Keratinocyte (primary cell): ENCODE results near the gene PTPN12. TPM values are rescaled to one million over a fixed set of nuclear protein-coding genes. Genes with fewer than 3 reads are reported as not detected.

ENCODE experiments used
- DNase-seq: peaks from one replicate; pipeline ENCODE4 v3.0.0-alpha.2; 2011; ENCODE audit warnings: low read depth, missing footprints, low spot score
- FAIRE-seq: peaks from 2 replicates; lab custom pipeline; 2011; peaks lifted over from hg19 to GRCh38; lab: Jason Lieb, UNC
- H2AFZ ChIP-seq: 2 replicates; pipeline ENCODE4 v1.6.0; 2012; ENCODE audit warnings: low read length, control low read depth, inconsistent platforms; ENCODE audit not compliant: control insufficient read depth
- H3K27ac ChIP-seq: 2 replicates; pipeline ENCODE4 v1.5.1; 2011; ENCODE audit warnings: low read length; ENCODE audit not compliant: control insufficient read depth, insufficient read depth
- H3K27me3 ChIP-seq: 3 replicates; pipeline ENCODE4 v1.6.0; 2011; ENCODE audit warnings: low read length; ENCODE audit not compliant: control insufficient read depth, insufficient read depth; ENCODE audit errors: extremely low read depth
- H3K36me3 ChIP-seq, 2 experiments: 2 replicates in 1 of 2; 3 replicates in 1 of 2; pipeline ENCODE4 v1.5.1; 2011; ENCODE audit warnings: low read length in 2 of 2, mild to moderate bottlenecking in 1 of 2; ENCODE audit not compliant: control insufficient read depth in 2 of 2, insufficient read depth in 2 of 2; ENCODE audit errors: extremely low read depth in 1 of 2
- H3K4me1 ChIP-seq: 3 replicates; pipeline ENCODE4 v1.5.1; 2011; ENCODE audit warnings: low read length; ENCODE audit not compliant: control insufficient read depth, insufficient read depth; ENCODE audit errors: extremely low read depth
- H3K4me2 ChIP-seq: 3 replicates; pipeline ENCODE4 v1.6.0; 2011; ENCODE audit warnings: low read depth, low read length; ENCODE audit not compliant: control insufficient read depth, insufficient read depth; ENCODE audit errors: extremely low read depth
- H3K4me3 ChIP-seq, 3 experiments: fragments of 200-600 bp in 1 of 3; sonication (generic) in 1 of 3; 2 replicates in 2 of 3; 3 replicates in 1 of 3; pipeline ENCODE4 v1.5.1; 2011 to 2016; ENCODE audit warnings: low read length in 3 of 3, mild to moderate bottlenecking in 3 of 3, control low read depth in 2 of 3, inconsistent platforms in 1 of 3, low read depth in 1 of 3, mixed read lengths in 1 of 3, mixed run types in 1 of 3, moderate library complexity in 1 of 3; ENCODE audit not compliant: control insufficient read depth in 2 of 3, insufficient read depth in 2 of 3; ENCODE audit errors: extremely low read depth in 1 of 3
- H3K79me2 ChIP-seq: 2 replicates; pipeline ENCODE4 v1.6.0; 2012; ENCODE audit warnings: low read length; ENCODE audit not compliant: control insufficient read depth, insufficient read depth
- H3K9ac ChIP-seq: 3 replicates; pipeline ENCODE4 v1.6.0; 2011; ENCODE audit warnings: low read length; ENCODE audit not compliant: control insufficient read depth, insufficient read depth; ENCODE audit errors: extremely low read depth
- H3K9me1 ChIP-seq: 3 replicates; pipeline ENCODE4 v1.6.0; 2011; ENCODE audit warnings: low read length; ENCODE audit not compliant: control insufficient read depth, insufficient read depth; ENCODE audit errors: extremely low read depth
- H3K9me3 ChIP-seq: 2 replicates; pipeline ENCODE4 v1.5.1; 2012; ENCODE audit warnings: low read depth, low read length; ENCODE audit not compliant: control insufficient read depth
- H4K20me1 ChIP-seq: 3 replicates; pipeline ENCODE4 v1.6.0; 2011; ENCODE audit warnings: low read length; ENCODE audit not compliant: control insufficient read depth, insufficient read depth; ENCODE audit errors: extremely low read depth
- CTCF ChIP-seq, 3 experiments: IDR thresholded peaks in 1 of 3; conservative IDR thresholded peaks in 1 of 3; optimal IDR thresholded peaks in 1 of 3; 2 replicates in 2 of 3; 3 replicates in 1 of 3; pipeline versions ENCODE3 to v1.5.1; 2011; ENCODE audit warnings: low read length in 3 of 3, mild to moderate bottlenecking in 3 of 3, moderate library complexity in 2 of 3, control low read depth in 1 of 3, inconsistent platforms in 1 of 3; ENCODE audit not compliant: insufficient read depth in 2 of 3; ENCODE audit errors: extremely low read depth in 1 of 3
- EZH2 ChIP-seq: IDR thresholded peaks from one replicate; pipeline ENCODE4 v1.6.1; 2012; ENCODE audit warnings: inconsistent platforms, mild to moderate bottlenecking, low read length, moderate library complexity
- dilution Hi-C: fragments of 300-500 bp; cut with MboI; formaldehyde crosslinking; loops from one replicate; pipeline ENCODE4 v1.7.0; 2020; ENCODE audit warnings: low sequenced_read_pairs; ENCODE audit not compliant: extremely low pct_ligation_motif_present
- polyA plus RNA-seq, 5 experiments: library from polyadenylated mRNA; depleted of rRNA in 3 of 5; stranded (reverse) in 3 of 5; stranded (forward) in 1 of 5; unstranded in 1 of 5; fragments of >200 nt; gene quantifications; 1 replicate in 1 of 5; 2 replicates in 3 of 5; 3 replicates in 1 of 5; pipeline versions ENCODE4 v1.2.1 to v1.2.3, GENCODE V29; 2011 to 2012; ENCODE audit warnings: missing spikeins in 2 of 5, low read depth in 1 of 5, low replicate concordance in 1 of 5

Gene PTPN12
- polyA plus RNA-seq, 1 donor (not counting 4 experiments of a cell fraction or from before 2014, with no cell fraction given) = 61.1 TPM

- DNase-seq (no peak), FAIRE-seq (no peak)
- H2AFZ ChIP-seq = no peak overlapping the region
- H3K36me3 ChIP-seq = peaks cover 8 to 25% of the 10 kb centered on the region in 2 experiments
- peaks cover 39% of the 10 kb centered on the region for H4K20me1 ChIP-seq
- no peak overlapping the region for H3K4me3 ChIP-seq
- peaks cover 8% of the 10 kb centered on the region for H3K9me1 ChIP-seq
- H3K79me2 ChIP-seq = peaks cover 100% of the 10 kb centered on the region
- H3K9me3 ChIP-seq = no peaks in the 10 kb centered on the region
- H3K4me2 ChIP-seq = no peak overlapping the region
- dilution Hi-C loops = no loop called here
- no peak overlapping the region for H3K27ac ChIP-seq
- TF ChIP-seq EZH2 = no peak
- no peak for TF ChIP-seq CTCF (optimal IDR thresholded peaks at IDR 0.05 in 1 of 3, IDR thresholded peaks at IDR 0.05 in 1 of 3, conservative IDR thresholded peaks at IDR 0.05 in 1 of 3; ENCODE audit: extremely low read depth in 1 of 3, insufficient read depth in 2 of 3, low read length in 3 of 3)
- no peaks in the 10 kb centered on the region for H3K27me3 ChIP-seq
- peaks cover 6% of the 10 kb centered on the region for H3K4me1 ChIP-seq
- no peak overlapping the region for H3K9ac ChIP-seq
Observed at GRCh38 chr7:77553123-77553522, 16.0 kb downstream of the PTPN12 start.

- Histone ChIP-seq H3K9me1 (peaks cover 8% of the 10 kb centered on the region), H3K27ac (no peak overlapping the region), H3K9me3 (no peaks in the 10 kb centered on the region), H3K27me3 (no peaks in the 10 kb centered on the region), H3K4me1 (no peaks in the 10 kb centered on the region), H3K4me3 (no peak overlapping the region), H3K4me2 (no peak overlapping the region), H3K9ac (no peak overlapping the region), H3K36me3 (peaks cover 6 to 13% of the 10 kb centered on the region in 2 experiments), H3K79me2 (peaks cover 99% of the 10 kb centered on the region), H2AFZ (no peak overlapping the region), H4K20me1 (peaks cover 27% of the 10 kb centered on the region)
- dilution Hi-C loops = no loop called here
- TF ChIP-seq EZH2 = no peak
- FAIRE-seq (no peak), DNase-seq (no peak)
Observed at GRCh38 chr7:77558284-77558967, 21.3 kb downstream of the PTPN12 start.
